H1 (cell line): ENCODE data around the gene PIK3R6. TPM values are rescaled to one million over a fixed set of nuclear protein-coding genes. Genes with fewer than 3 reads are reported as not detected.

Source experiments
- CTCF ChIA-PET: fragments of 300-600 bp; sonication (Branson Sonifier 250); formaldehyde crosslinking; loops from one replicate; lab custom pipeline; 2021; ENCODE audit not compliant: partially characterized antibody; lab: Charles Lee
- POLR2A ChIA-PET: fragments of 300-600 bp; sonication (Branson Sonifier 250); formaldehyde crosslinking; loops from one replicate; lab custom pipeline; 2021; ENCODE audit warnings: inconsistent platforms; ENCODE audit not compliant: partially characterized antibody; lab: Charles Lee
- DNase-seq, 2 experiments: peaks; one replicate each; pipeline versions ENCODE4 v3.0.0 to v3.0.0-alpha.2; 2010 to 2022; ENCODE audit warnings: low spot score in 2 of 2, low read depth in 1 of 2, mixed read lengths in 1 of 2
- FAIRE-seq: peaks from 2 replicates; lab custom pipeline; 2011; peaks lifted over from hg19 to GRCh38; lab: Jason Lieb, UNC
- H2AFZ ChIP-seq: 2 replicates; pipeline ENCODE4 v1.8.1; 2012; ENCODE audit warnings: low read length, inconsistent platforms
- H2AK5ac ChIP-seq: 2 replicates; pipeline ENCODE4 v1.6.1; 2013; ENCODE audit warnings: low read depth, low read length
- H2BK120ac ChIP-seq: replicated peaks from 2 replicates; pipeline ENCODE3; 2013; ENCODE audit warnings: low read depth, low read length, inconsistent platforms
- H2BK12ac ChIP-seq: 2 replicates; pipeline ENCODE4 v1.6.1; 2013; ENCODE audit warnings: low read depth, low read length
- H2BK15ac ChIP-seq: 2 replicates; pipeline ENCODE4 v1.6.1; 2013; ENCODE audit warnings: low read length
- H2BK20ac ChIP-seq: 2 replicates; pipeline ENCODE4 v1.6.1; 2013; ENCODE audit warnings: low read length
- H2BK5ac ChIP-seq: 2 replicates; pipeline ENCODE4 v1.6.1; 2013; ENCODE audit warnings: low read depth, low read length
- H3K14ac ChIP-seq: 2 replicates; pipeline ENCODE4 v1.6.1; 2013; ENCODE audit warnings: inconsistent platforms; ENCODE audit not compliant: insufficient read length
- H3K18ac ChIP-seq: 2 replicates; pipeline ENCODE4 v1.6.1; 2013; ENCODE audit warnings: low read length; ENCODE audit errors: extremely low read depth
- H3K23ac ChIP-seq: 2 replicates; pipeline ENCODE4 v1.6.1; 2013; ENCODE audit warnings: inconsistent platforms; ENCODE audit not compliant: insufficient read length
- H3K23me2 ChIP-seq: 2 replicates; pipeline ENCODE4 v1.6.1; 2013; ENCODE audit warnings: low read depth, low read length
- H3K27ac ChIP-seq: 2 replicates; pipeline ENCODE4 v1.6.1; 2011; ENCODE audit warnings: low read depth, low read length, inconsistent platforms
- H3K27me3 ChIP-seq, 4 experiments: replicated peaks in 1 of 4; 1 replicate in 1 of 4; 2 replicates in 3 of 4; pipeline versions ENCODE4 v1.6.1 to v1.8.1; 2011 to 2013; ENCODE audit warnings: low read length in 3 of 4, mild to moderate bottlenecking in 3 of 4, inconsistent platforms in 2 of 4, mixed read lengths in 2 of 4, moderate library complexity in 1 of 4; ENCODE audit not compliant: control insufficient read depth in 3 of 4, insufficient read depth in 3 of 4; ENCODE audit errors: extremely low read depth in 1 of 4
- H3K36me3 ChIP-seq, 4 experiments: 2 replicates each; pipeline versions ENCODE4 v1.6.1 to v1.8.1; 2011 to 2013; ENCODE audit warnings: mild to moderate bottlenecking in 4 of 4, low read length in 3 of 4, moderate library complexity in 2 of 4, control low read depth in 1 of 4, inconsistent platforms in 1 of 4; ENCODE audit not compliant: insufficient read depth in 4 of 4, control insufficient read depth in 2 of 4
- H3K4ac ChIP-seq: replicated peaks from 2 replicates; pipeline ENCODE3; 2013; ENCODE audit warnings: low read length, low read depth, mixed read lengths, inconsistent platforms; ENCODE audit not compliant: insufficient read length
- H3K4me1 ChIP-seq, 4 experiments: replicated peaks in 1 of 4; 1 replicate in 1 of 4; 2 replicates in 3 of 4; pipeline versions ENCODE4 v1.6.1 to v1.8.1; 2011 to 2013; ENCODE audit warnings: low read length in 3 of 4, inconsistent platforms in 2 of 4, mixed read lengths in 1 of 4; ENCODE audit not compliant: insufficient read depth in 4 of 4, control insufficient read depth in 3 of 4
- H3K4me2 ChIP-seq, 2 experiments: 2 replicates each; pipeline versions ENCODE4 v1.6.1 to v1.8.1; 2011 to 2013; ENCODE audit warnings: low read depth in 2 of 2, low read length in 2 of 2, control low read depth in 1 of 2, inconsistent platforms in 1 of 2, mild to moderate bottlenecking in 1 of 2; ENCODE audit not compliant: insufficient read depth in 1 of 2
- H3K4me3 ChIP-seq, 4 experiments: fragments of 200-600, 300-600 bp in 1 of 4; sonication (generic), shearing (Covaris generic), sonication (Bioruptor Twin) in 1 of 4; 2 replicates each; pipeline versions ENCODE4 v1.5.1 to v1.8.1; 2011 to 2016; ENCODE audit warnings: low read length in 4 of 4, low read depth in 3 of 4, control low read depth in 2 of 4, inconsistent platforms in 2 of 4, mild to moderate bottlenecking in 2 of 4, mixed read lengths in 1 of 4, moderate library complexity in 1 of 4; ENCODE audit not compliant: insufficient read depth in 2 of 4; ENCODE audit errors: extremely low read depth in 1 of 4
- H3K56ac ChIP-seq: replicated peaks from 2 replicates; pipeline ENCODE3; 2013; ENCODE audit warnings: low read depth, mild to moderate bottlenecking, mixed read lengths, low read length, inconsistent platforms; ENCODE audit not compliant: insufficient read length
- H3K79me1 ChIP-seq: 2 replicates; pipeline ENCODE4 v1.6.1; 2013; ENCODE audit warnings: low read depth, low read length, control low read depth
- H3K79me2 ChIP-seq, 2 experiments: 2 replicates each; pipeline versions ENCODE4 v1.6.1 to v1.8.1; 2012 to 2013; ENCODE audit warnings: low read length in 2 of 2, mild to moderate bottlenecking in 2 of 2, inconsistent platforms in 1 of 2; ENCODE audit not compliant: insufficient read depth in 2 of 2, control insufficient read depth in 1 of 2
- H3K9ac ChIP-seq, 4 experiments: replicated peaks in 1 of 4; 1 replicate in 1 of 4; 2 replicates in 3 of 4; pipeline versions ENCODE4 v1.6.1 to v1.8.1; 2011 to 2013; ENCODE audit warnings: low read depth in 3 of 4, low read length in 3 of 4, control low read depth in 2 of 4, mild to moderate bottlenecking in 2 of 4, moderate library complexity in 2 of 4, inconsistent platforms in 1 of 4; ENCODE audit errors: extremely low read depth in 1 of 4
- H3K9me3 ChIP-seq, 2 experiments: 2 replicates each; pipeline versions ENCODE4 v1.6.1 to v1.8.1; 2012 to 2013; ENCODE audit warnings: mild to moderate bottlenecking in 2 of 2, moderate library complexity in 2 of 2, control low read depth in 1 of 2, inconsistent platforms in 1 of 2, low read depth in 1 of 2, low read length in 1 of 2, mixed read lengths in 1 of 2; ENCODE audit not compliant: insufficient read depth in 2 of 2
- H4K20me1 ChIP-seq, 2 experiments: replicated peaks in 1 of 2; 2 replicates each; pipeline versions ENCODE3 to v1.8.1; 2011 to 2013; ENCODE audit warnings: inconsistent platforms in 2 of 2, low read length in 2 of 2, mild to moderate bottlenecking in 1 of 2; ENCODE audit not compliant: insufficient read depth in 2 of 2, control insufficient read depth in 1 of 2
- H4K5ac ChIP-seq: 2 replicates; pipeline ENCODE4 v1.6.1; 2013; ENCODE audit warnings: low read length, low read depth, mixed read lengths, inconsistent platforms; ENCODE audit not compliant: insufficient read length
- H4K8ac ChIP-seq: 2 replicates; pipeline ENCODE4 v1.8.0; 2013; ENCODE audit warnings: mild to moderate bottlenecking, moderate library complexity, low read length, inconsistent platforms; ENCODE audit not compliant: insufficient read depth; ENCODE audit errors: extremely low read depth
- H4K91ac ChIP-seq: replicated peaks from 2 replicates; pipeline ENCODE3; 2013; ENCODE audit warnings: low read length, mixed read lengths, inconsistent platforms; ENCODE audit not compliant: insufficient read length
- BRCA1 ChIP-seq: IDR thresholded peaks from 2 replicates; pipeline ENCODE4 v1.6.1; 2012; ENCODE audit warnings: low read depth, low read length, improper control_type of control experiment
- CHD1 ChIP-seq: IDR thresholded peaks from 2 replicates; pipeline ENCODE4 v1.6.1; 2012; ENCODE audit warnings: low read depth, low read length, improper control_type of control experiment
- EZH2 ChIP-seq: fragments of 200-600 bp; sonication (generic); IDR thresholded peaks from 2 replicates; pipeline ENCODE4 v1.7.1; 2012; ENCODE audit warnings: low read depth, mild to moderate bottlenecking, moderate library complexity, low read length, inconsistent platforms; ENCODE audit not compliant: severe bottlenecking
- FOSL1 ChIP-seq: IDR thresholded peaks from 2 replicates; pipeline ENCODE4 v1.6.1; 2011; ENCODE audit warnings: mild to moderate bottlenecking, low read depth, low read length, moderate library complexity; ENCODE audit not compliant: insufficient read depth
- KDM1A ChIP-seq: fragments of 200-600, 300-600 bp; sonication (generic); IDR thresholded peaks from 2 replicates; pipeline ENCODE4 v1.7.1; 2016; ENCODE audit warnings: mild to moderate bottlenecking, low read length, borderline replicate concordance
- NANOG ChIP-seq: IDR thresholded peaks from 2 replicates; pipeline ENCODE4 v1.6.1; 2011; ENCODE audit warnings: low read length, low read depth, mild to moderate bottlenecking, inconsistent platforms; ENCODE audit not compliant: insufficient read depth, poor library complexity, severe bottlenecking
- NRF1 ChIP-seq: IDR thresholded peaks from 2 replicates; pipeline ENCODE4 v1.6.1; 2011; ENCODE audit warnings: mild to moderate bottlenecking, low read depth, low read length, improper control_type of control experiment
- POLR2AphosphoS5 ChIP-seq: IDR thresholded peaks from 2 replicates; pipeline ENCODE4 v1.6.1; 2011; ENCODE audit warnings: low read depth, low read length
- RBBP5 ChIP-seq: IDR thresholded peaks from 2 replicates; pipeline ENCODE4 v1.7.1; 2012; ENCODE audit warnings: low read depth, mild to moderate bottlenecking, inconsistent platforms, low read length, moderate library complexity, borderline replicate concordance
- TAF7 ChIP-seq: optimal IDR thresholded peaks from 2 replicates; pipeline ENCODE3; 2011; ENCODE audit warnings: low read depth, mild to moderate bottlenecking, inconsistent platforms, low read length, moderate library complexity, borderline replicate concordance
- WGBS, 2 experiments: shearing (Covaris generic) in 1 of 2; methylation state at CpG; one replicate each; pipeline versions ENCODE4 v1.1.6 to v1.1.7; 2013 to 2015; ENCODE audit warnings: low lambda C conversion rate in 2 of 2, mixed read lengths in 2 of 2, inconsistent platforms in 1 of 2, low coverage in 1 of 2, missing lambda C conversion rate in 1 of 2; ENCODE audit not compliant: insufficient replicate concordance in 2 of 2, insufficient coverage in 1 of 2, insufficient read length in 1 of 2; ENCODE audit errors: extremely low coverage in 1 of 2, missing lambda C conversion rate in 1 of 2; 5-methylcytosine and 5-hydroxymethylcytosine counted together
- polyA plus RNA-seq, 7 experiments: library from polyadenylated mRNA; depleted of rRNA in 3 of 7; stranded (reverse) in 5 of 7; unstranded in 2 of 7; fragments of >200 nt in 5 of 7; fragments of 200-250 nt in 2 of 7; gene quantifications; 1 replicate in 5 of 7; 2 replicates in 1 of 7; 4 replicates in 1 of 7; pipeline versions ENCODE4 v1.2.1 to v1.2.3, GENCODE V29; 2011 to 2013; ENCODE audit warnings: missing spikeins in 2 of 7, mixed read lengths in 2 of 7
- total RNA-seq: library from RNA; stranded (reverse); fragmentation: NEBNext Ultra II Directional; extraction: Animal tissue kit (Norgen Biotek cat#: 25700); gene quantifications from 2 replicates; pipeline ENCODE4 v1.2.1, GENCODE V29; 2021

The PIK3R6 gene
- total and polyA plus RNA-seq, 2 of the 8 experiments (the other 6 are each of a cell fraction or from before 2014, with no cell fraction given): 0.24 to 1.2 TPM

GRCh38 chr17:8896087-8896486 is 28.6 kb upstream of the PIK3R6 start:
- Histone ChIP-seq H3K27me3 (no peaks in the 10 kb centered on the region; a peak in 1 of 7 replicates), H3K23ac (no peak overlapping the region), H3K4me1 (peaks cover 0 to 21% (median 11%) of the 10 kb centered on the region in 4 experiments; a peak in 6 of 7 replicates), H3K9ac (no peak overlapping the region), H2BK12ac (no peak overlapping the region), H3K23me2 (peaks cover 3% of the 10 kb centered on the region; the same call in 1 of the 2 replicates), H3K27ac (no peak overlapping the region), H3K4ac (no peak overlapping the region), H3K4me2 (no peak overlapping the region), H2BK15ac (no peak overlapping the region), H3K18ac (no peak overlapping the region), H3K79me2 (no peaks in the 10 kb centered on the region), H4K8ac (no peak overlapping the region), H3K9me3 (no peaks in the 10 kb centered on the region), H3K4me3 (no peak overlapping the region), H2BK5ac (no peak overlapping the region), H3K36me3 (no peaks in the 10 kb centered on the region), H3K14ac (no peak overlapping the region), H4K91ac (no peak overlapping the region), H3K79me1 (no peaks in the 10 kb centered on the region), H2AK5ac (no peak overlapping the region), H4K5ac (no peak overlapping the region), H2AFZ (no peak overlapping the region), H4K20me1 (no peaks in the 10 kb centered on the region), H2BK20ac (no peak overlapping the region), H2BK120ac (no peak overlapping the region), H3K56ac (no peak overlapping the region)
- no peak for TF ChIP-seq EZH2
- no peak for TF ChIP-seq TAF7
- no peak for TF ChIP-seq FOSL1
- TF ChIP-seq POLR2AphosphoS5: no peak
- no peak for TF ChIP-seq NANOG
- no peak for TF ChIP-seq NRF1
- TF ChIP-seq BRCA1: no peak
- TF ChIP-seq CHD1: no peak
- TF ChIP-seq KDM1A: no peak
- no peak for TF ChIP-seq RBBP5
- POLR2A ChIA-PET: no interaction called here
- 81% methylated on average over 3 of the region's 3 CpGs; no CpG with 5 or more reads in 1 of the 2 experiments for whole genome bisulfite sequencing, 2 experiments
- DNase-seq: no peak
- no peak for FAIRE-seq
- CTCF ChIA-PET: interaction anchor here (0.6 to 10.4 kb wide), 18 partner anchors 10 to 392 kb away, joined by 3 to 107 read pairs (median 8); partner anchors contain the start of gene MFSD6L
